Tibial nerve (tissue), 4 donors: Measurements from ENCODE around the gene CYTH1.

ENCODE experiments used
- EP300 ChIP-seq, 2 donors: sonication (generic); formaldehyde crosslinking; IDR thresholded peaks; one replicate each; pipeline ENCODE4 v1.6.1; 2017; ENCODE audit warnings: antibody characterized with exemption in 2 of 2, mild to moderate bottlenecking in 1 of 2
- POLR2A ChIP-seq, 2 donors: fragments of 450-650 bp; IDR thresholded peaks; one replicate each; pipeline ENCODE4 v1.6.1; 2017; ENCODE audit warnings: antibody characterized with exemption in 2 of 2, mild to moderate bottlenecking in 2 of 2, moderate library complexity in 2 of 2
- TF ChIP-seq, protein P1 (sequence below), 5 experiments: fragments of 200-600 bp in 3 of 5; fragments of 450-650 bp in 2 of 5; sonication (generic) in 3 of 5; IDR thresholded peaks; one replicate each; pipeline ENCODE4 v1.5.1; 2016 to 2019; ENCODE audit warnings: antibody characterized with exemption in 5 of 5, mild to moderate bottlenecking in 3 of 5, moderate library complexity in 2 of 5

DNA sequence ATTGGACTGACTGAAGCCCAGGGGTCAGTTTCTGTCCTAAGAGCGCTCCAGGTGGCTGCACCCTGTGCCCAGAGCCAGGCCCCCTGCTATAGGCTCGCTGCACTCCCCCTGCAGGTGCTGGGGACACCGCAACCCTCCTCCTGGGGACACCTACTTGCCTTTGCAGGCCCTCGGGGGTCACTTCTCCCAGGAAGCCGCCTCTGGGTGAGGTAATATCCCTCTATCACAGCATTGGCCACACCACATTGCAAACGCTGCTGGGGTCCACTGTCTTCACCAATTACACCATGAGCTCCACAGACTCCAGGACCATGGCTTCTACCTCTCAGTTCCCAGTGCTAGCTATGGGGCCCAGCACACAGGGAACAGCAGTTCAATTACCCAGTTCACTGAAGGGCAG, 43.6 kb upstream of the CYTH1 start:
- TF ChIP-seq, protein P1, sequence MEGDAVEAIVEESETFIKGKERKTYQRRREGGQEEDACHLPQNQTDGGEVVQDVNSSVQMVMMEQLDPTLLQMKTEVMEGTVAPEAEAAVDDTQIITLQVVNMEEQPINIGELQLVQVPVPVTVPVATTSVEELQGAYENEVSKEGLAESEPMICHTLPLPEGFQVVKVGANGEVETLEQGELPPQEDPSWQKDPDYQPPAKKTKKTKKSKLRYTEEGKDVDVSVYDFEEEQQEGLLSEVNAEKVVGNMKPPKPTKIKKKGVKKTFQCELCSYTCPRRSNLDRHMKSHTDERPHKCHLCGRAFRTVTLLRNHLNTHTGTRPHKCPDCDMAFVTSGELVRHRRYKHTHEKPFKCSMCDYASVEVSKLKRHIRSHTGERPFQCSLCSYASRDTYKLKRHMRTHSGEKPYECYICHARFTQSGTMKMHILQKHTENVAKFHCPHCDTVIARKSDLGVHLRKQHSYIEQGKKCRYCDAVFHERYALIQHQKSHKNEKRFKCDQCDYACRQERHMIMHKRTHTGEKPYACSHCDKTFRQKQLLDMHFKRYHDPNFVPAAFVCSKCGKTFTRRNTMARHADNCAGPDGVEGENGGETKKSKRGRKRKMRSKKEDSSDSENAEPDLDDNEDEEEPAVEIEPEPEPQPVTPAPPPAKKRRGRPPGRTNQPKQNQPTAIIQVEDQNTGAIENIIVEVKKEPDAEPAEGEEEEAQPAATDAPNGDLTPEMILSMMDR (IDR thresholded peaks at IDR 0.05): no peak
- no peak for TF ChIP-seq POLR2A (IDR thresholded peaks at IDR 0.05)
- no peak for TF ChIP-seq EP300 (IDR thresholded peaks at IDR 0.05)
